ENCODE data around the gene RCAN3. TPM values are rescaled to one million over a fixed set of nuclear protein-coding genes. Genes with fewer than 3 reads are reported as not detected.

Gene RCAN3
- total RNA-seq, 2 donors from 2014 or later: 152 to 160 TPM

- H3K9me3 ChIP-seq (ENCODE audit: control insufficient read depth, low read length, poor library complexity, severe bottlenecking): no peaks in the 10 kb centered on the region
- DNase-seq: no peak
- no peaks in the 10 kb centered on the region for H3K36me3 Mint-ChIP-seq (ENCODE audit: low read depth)
- no peak for ATAC-seq
- H3K27ac Mint-ChIP-seq: no peak overlapping the region
- H3K4me3 Mint-ChIP-seq: no peak overlapping the region
- H3K4me1 Mint-ChIP-seq: peaks cover 8% of the 10 kb centered on the region
- H3K27me3 Mint-ChIP-seq: peaks cover 20% of the 10 kb centered on the region
These were observed 85.9 kb downstream of the RCAN3 start for GRCh38 chr1:24588573-24588972.

GRCh38 chr1:24589200-24589599, 86.6 kb downstream of the RCAN3 start:
- no peak overlapping the region for H3K4me3 Mint-ChIP-seq
- no peaks in the 10 kb centered on the region for H3K36me3 Mint-ChIP-seq (ENCODE audit: low read depth)
- no peak for DNase-seq
- no peak overlapping the region for H3K27ac Mint-ChIP-seq
- H3K27me3 Mint-ChIP-seq: peaks cover 20% of the 10 kb centered on the region
- H3K4me1 Mint-ChIP-seq: peaks cover 7% of the 10 kb centered on the region
- ATAC-seq: no peak
- H3K9me3 ChIP-seq (ENCODE audit: control insufficient read depth, low read length, poor library complexity, severe bottlenecking): no peaks in the 10 kb centered on the region

Other genes with a start within 250 kb of the RCAN3 start
- not detected for gene GRHL3, start 183.5 kb upstream of the RCAN3 start, total RNA-seq
- gene STPG1, start 89.1 kb upstream of the RCAN3 start, total RNA-seq: 1 to 10 TPM; 2.5 to 3.6 TPM
- 10 to 100 TPM; 32.9 to 41.7 TPM for gene NIPAL3, start 87.0 kb upstream of the RCAN3 start, total RNA-seq
- gene NCMAP, start 53.3 kb downstream of the RCAN3 start, total RNA-seq: not detected
- gene SRRM1, start 140.5 kb downstream of the RCAN3 start, total RNA-seq: 100 to 1,000 TPM; 289 to 319 TPM
- 1 to 10 TPM; 3.9 to 9.9 TPM for gene CLIC4, start 242.6 kb downstream of the RCAN3 start, total RNA-seq

Measured in T-helper 17 cell (primary cell).